Lower leg skin (tissue), 4 donors: ENCODE results near the gene OR2AJ1. TPM values are rescaled to one million over a fixed set of nuclear protein-coding genes. Genes with fewer than 3 reads are reported as not detected.

Experiments used
- DNase-seq, 2 donors: peaks; one replicate each; pipeline ENCODE4 v3.0.0-alpha.2; 2019; ENCODE audit warnings: low spot score in 2 of 2
- H3K4me3 ChIP-seq: fragments of 200-600 bp; sonication (generic); 2 replicates; pipeline ENCODE4 v1.5.1; 2017; ENCODE audit warnings: mild to moderate bottlenecking, low read depth; ENCODE audit not compliant: poor library complexity, severe bottlenecking
- POLR2A ChIP-seq, 2 donors: fragments of 450-650 bp; IDR thresholded peaks; one replicate each; pipeline ENCODE4 v1.6.1; 2016 to 2017; ENCODE audit warnings: antibody characterized with exemption in 2 of 2, mild to moderate bottlenecking in 1 of 2, moderate library complexity in 1 of 2
- WGBS, 2 donors: methylation state at CpG; one replicate each; pipeline ENCODE4 v1.1.5; 2018; 5-methylcytosine and 5-hydroxymethylcytosine counted together
- intact Hi-C: fragments of 100-400 bp; cut with DNase I; formaldehyde crosslinking; loops from one replicate; pipeline ENCODE4 v1.15.0; 2023; ENCODE audit warnings: low total_unique reads
- total RNA-seq, 4 donors: library from RNA; depleted of rRNA; stranded (reverse); fragments of >200 nt; gene quantifications; one replicate each; pipeline ENCODE4 v1.1.0, GENCODE V29; 2016
- TF ChIP-seq, protein P1 (sequence below), 3 donors: fragments of 450-650 bp; IDR thresholded peaks; one replicate each; pipeline ENCODE4 v1.5.1; 2016; ENCODE audit warnings: antibody characterized with exemption in 3 of 3, mild to moderate bottlenecking in 3 of 3, moderate library complexity in 2 of 3

Gene OR2AJ1
- total RNA-seq, 4 donors from 2014 or later, result not detected

DNA sequence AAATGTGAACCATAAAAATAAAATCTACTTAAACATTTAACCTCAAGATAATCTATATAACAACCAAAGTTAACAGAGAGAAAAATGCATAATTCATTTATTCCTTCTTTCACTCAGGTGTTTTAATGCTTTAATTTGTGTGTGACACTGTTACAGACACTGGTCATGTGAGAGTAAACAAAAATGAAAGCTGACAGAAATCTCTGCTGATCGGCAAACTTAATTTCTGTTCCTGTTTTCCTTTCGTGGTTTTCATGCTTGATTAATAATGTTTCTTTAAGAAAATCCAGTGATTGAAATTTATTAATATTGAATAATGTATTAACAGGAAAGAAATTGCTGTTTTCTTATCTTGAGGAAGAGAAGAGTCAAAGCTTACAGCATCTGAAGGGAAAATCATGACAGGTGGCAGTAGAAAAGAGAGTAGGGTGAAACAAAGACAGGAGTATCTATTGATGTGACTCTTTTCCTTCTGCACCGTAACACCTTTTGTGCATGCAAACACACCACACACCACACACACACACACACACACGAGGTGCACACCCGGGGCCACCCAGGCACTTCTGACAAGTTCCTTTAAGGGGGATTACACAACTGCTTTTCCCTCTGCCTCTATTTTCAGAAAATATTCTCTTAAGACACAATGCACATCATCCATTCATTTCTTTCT lies 42.0 kb downstream of the OR2AJ1 start:
- DNase-seq, result no peak
- no peak overlapping the region for H3K4me3 ChIP-seq
- TF ChIP-seq, protein P1, sequence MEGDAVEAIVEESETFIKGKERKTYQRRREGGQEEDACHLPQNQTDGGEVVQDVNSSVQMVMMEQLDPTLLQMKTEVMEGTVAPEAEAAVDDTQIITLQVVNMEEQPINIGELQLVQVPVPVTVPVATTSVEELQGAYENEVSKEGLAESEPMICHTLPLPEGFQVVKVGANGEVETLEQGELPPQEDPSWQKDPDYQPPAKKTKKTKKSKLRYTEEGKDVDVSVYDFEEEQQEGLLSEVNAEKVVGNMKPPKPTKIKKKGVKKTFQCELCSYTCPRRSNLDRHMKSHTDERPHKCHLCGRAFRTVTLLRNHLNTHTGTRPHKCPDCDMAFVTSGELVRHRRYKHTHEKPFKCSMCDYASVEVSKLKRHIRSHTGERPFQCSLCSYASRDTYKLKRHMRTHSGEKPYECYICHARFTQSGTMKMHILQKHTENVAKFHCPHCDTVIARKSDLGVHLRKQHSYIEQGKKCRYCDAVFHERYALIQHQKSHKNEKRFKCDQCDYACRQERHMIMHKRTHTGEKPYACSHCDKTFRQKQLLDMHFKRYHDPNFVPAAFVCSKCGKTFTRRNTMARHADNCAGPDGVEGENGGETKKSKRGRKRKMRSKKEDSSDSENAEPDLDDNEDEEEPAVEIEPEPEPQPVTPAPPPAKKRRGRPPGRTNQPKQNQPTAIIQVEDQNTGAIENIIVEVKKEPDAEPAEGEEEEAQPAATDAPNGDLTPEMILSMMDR (IDR thresholded peaks at IDR 0.05), result no peak
- no peak for TF ChIP-seq POLR2A (IDR thresholded peaks at IDR 0.05)
- intact Hi-C loops, result no loop called here
- 67 to 69% methylated on average over 5 of the region's 5 CpGs for WGBS, 2 donors

Other genes with a start within 250 kb of the OR2AJ1 start
- not detected for gene OR13G1, start 245.2 kb upstream of the OR2AJ1 start, total RNA-seq
- gene OR6F1, start 208.2 kb upstream of the OR2AJ1 start, total RNA-seq, result not detected
- gene OR14K1, start 186.3 kb upstream of the OR2AJ1 start, total RNA-seq, result not detected
- not detected for gene OR14A2, start 176.7 kb upstream of the OR2AJ1 start, total RNA-seq
- not detected for gene OR1C1, start 164.3 kb upstream of the OR2AJ1 start, total RNA-seq
- not detected for gene OR14A16, start 100.8 kb upstream of the OR2AJ1 start, total RNA-seq
- not detected for gene OR11L1, start 83.0 kb upstream of the OR2AJ1 start, total RNA-seq
- 1 to 10 TPM in 2 of 4 donors, under 1 TPM in 2; 0.29 to 8.6 (median 2.0) TPM for gene TRIM58, start 67.7 kb upstream of the OR2AJ1 start, total RNA-seq
- gene OR2W3, start 29.3 kb upstream of the OR2AJ1 start, total RNA-seq, result 1 to 10 TPM in 1 of 4 donors, under 1 TPM in 1, not detected in 2; 0.36 to 2.6 TPM
- 1 to 10 TPM in 1 of 4 donors, not detected in 3; 4.3 TPM for gene OR2T8, start 4.6 kb upstream of the OR2AJ1 start, total RNA-seq
- gene OR2L8, start 24.0 kb downstream of the OR2AJ1 start, total RNA-seq, result not detected
- not detected for gene OR2AK2, start 40.3 kb downstream of the OR2AJ1 start, total RNA-seq
- gene OR2L5, start 88.8 kb downstream of the OR2AJ1 start, total RNA-seq, result not detected
- not detected for gene OR2L2, start 105.2 kb downstream of the OR2AJ1 start, total RNA-seq
- gene OR2L3, start 121.9 kb downstream of the OR2AJ1 start, total RNA-seq, result under 1 TPM in 1 of 4 donors, not detected in 3; 0.06 TPM
- not detected for gene OR2L13, start 170.3 kb downstream of the OR2AJ1 start, total RNA-seq
- gene OR2M5, start 220.3 kb downstream of the OR2AJ1 start, total RNA-seq, result not detected
- gene OR2M2, start 249.9 kb downstream of the OR2AJ1 start, total RNA-seq, result not detected